Cardiac muscle cell (in vitro differentiated cells and primary cell): ENCODE data around the gene NOL3. TPM values are rescaled to one million over a fixed set of nuclear protein-coding genes. Genes with fewer than 3 reads are reported as not detected.

ENCODE experiments used
- DNase-seq, 2 donors: peaks; one replicate each; pipeline versions ENCODE4 v3.0.0 to v3.0.0-alpha.2; 2010 to 2017; ENCODE audit warnings: low read depth in 1 of 2, low spot score in 1 of 2
- H3K27ac ChIP-seq: fragments of 200-600 bp; sonication (generic); 2 replicates; pipeline ENCODE4 v1.5.1; 2016
- H3K27me3 ChIP-seq: fragments of 200-600 bp; sonication (generic); 2 replicates; pipeline ENCODE4 v1.6.0; 2016; ENCODE audit warnings: control low read depth
- H3K36me3 ChIP-seq: fragments of 200-600 bp; sonication (generic); 2 replicates; pipeline ENCODE4 v1.5.1; 2016; ENCODE audit warnings: control low read depth
- H3K4me1 ChIP-seq: fragments of 200-600 bp; sonication (generic); 2 replicates; pipeline ENCODE4 v1.8.1; 2017; ENCODE audit warnings: low read depth, mild to moderate bottlenecking, mixed run types
- H3K4me3 ChIP-seq: fragments of 200-600 bp; sonication (generic); 2 replicates; pipeline ENCODE4 v1.5.1; 2016; ENCODE audit warnings: mild to moderate bottlenecking
- H3K9me3 ChIP-seq: fragments of 200-600 bp; sonication (generic); 2 replicates; pipeline ENCODE4 v1.5.1; 2017; ENCODE audit warnings: low read depth, mild to moderate bottlenecking, control low read depth
- CTCF ChIP-seq: IDR thresholded peaks from 2 replicates; pipeline ENCODE4 v1.5.1; 2012; ENCODE audit warnings: low read depth, mild to moderate bottlenecking, low read length
- polyA plus RNA-seq: library from polyadenylated mRNA; unstranded; fragments of >200 nt; fragmentation: Nextera tagmentation; extraction: Ambion mirVana; gene quantifications from 2 replicates; pipeline ENCODE4 v1.2.1, GENCODE V29; 2016
- total RNA-seq: library from RNA; depleted of rRNA; stranded (reverse); fragments of >200 nt; gene quantifications from 2 replicates; pipeline ENCODE4 v1.2.3, GENCODE V29; 2016

NOL3 gene
- total and polyA plus RNA-seq, 2 experiments from 2014 or later: 31.1 to 40.6 TPM

GRCh38 chr16:67207249-67208091, 37.1 kb downstream of the NOL3 start:
- H3K4me1 ChIP-seq: no peaks in the 10 kb centered on the region
- no peak overlapping the region for H3K4me3 ChIP-seq
- H3K36me3 ChIP-seq: peaks cover 2% of the 10 kb centered on the region
- H3K27me3 ChIP-seq: no peaks in the 10 kb centered on the region
- no peak overlapping the region for H3K27ac ChIP-seq
- no peaks in the 10 kb centered on the region for H3K9me3 ChIP-seq
- no peak for DNase-seq
- no peak for TF ChIP-seq CTCF

- TF ChIP-seq CTCF: no peak
- Histone ChIP-seq H3K27ac (no peak overlapping the region), H3K27me3 (no peaks in the 10 kb centered on the region), H3K9me3 (no peaks in the 10 kb centered on the region), H3K4me3 (no peak overlapping the region), H3K36me3 (peaks cover 2% of the 10 kb centered on the region), H3K4me1 (no peaks in the 10 kb centered on the region)
- DNase-seq: no peak
These were observed 38.0 kb downstream of the NOL3 start for GRCh38 chr16:67208154-67208896.

GRCh38 chr16:67209565-67209964, 39.2 kb downstream of the NOL3 start:
- Histone ChIP-seq H3K4me1 (no peaks in the 10 kb centered on the region), H3K36me3 (no peaks in the 10 kb centered on the region), H3K27ac (no peak overlapping the region), H3K9me3 (no peaks in the 10 kb centered on the region), H3K27me3 (no peaks in the 10 kb centered on the region), H3K4me3 (no peak overlapping the region)
- DNase-seq: no peak
- TF ChIP-seq CTCF: no peak

- Histone ChIP-seq H3K4me3 (no peak overlapping the region), H3K9me3 (no peaks in the 10 kb centered on the region), H3K27ac (no peak overlapping the region), H3K27me3 (no peaks in the 10 kb centered on the region), H3K36me3 (no peaks in the 10 kb centered on the region), H3K4me1 (no peaks in the 10 kb centered on the region)
- no peak for TF ChIP-seq CTCF
- DNase-seq: no peak
These were observed 40.0 kb downstream of the NOL3 start for GRCh38 chr16:67210069-67210937.

GRCh38 chr16:67211674-67212073, 41.3 kb downstream of the NOL3 start:
- Histone ChIP-seq H3K4me1 (no peaks in the 10 kb centered on the region), H3K36me3 (no peaks in the 10 kb centered on the region), H3K27me3 (no peaks in the 10 kb centered on the region), H3K4me3 (no peak overlapping the region), H3K27ac (no peak overlapping the region), H3K9me3 (no peaks in the 10 kb centered on the region)
- no peak for TF ChIP-seq CTCF
- no peak for DNase-seq
